IMR-90 (cell line): Measurements from ENCODE around the gene PLOD1. TPM values are rescaled to one million over a fixed set of nuclear protein-coding genes. Genes with fewer than 3 reads are reported as not detected.

ENCODE experiments used
- ATAC-seq: fragments of 200-7000 bp; cut with Tn5 transposase; 2 replicates; pipeline ENCODE4 v1.9.1; 2020; ENCODE audit warnings: low read depth, mild to moderate bottlenecking, moderate library complexity
- BruUV-seq: library from RNA; stranded (reverse); fragments of 400-500 nt; replicated peaks from 2 replicates; lab custom pipeline; 2021; lab: Mats Ljungman, UMichigan
- CTCF ChIA-PET: fragments of 300-600 bp; formaldehyde crosslinking; extraction: SDS; loops from one replicate; lab custom pipeline; 2021; ENCODE audit warnings: antibody characterized with exemption; lab: Yijun Ruan, JAX
- POLR2A ChIA-PET: fragments of 300-600 bp; sonication (Branson Sonifier 250); formaldehyde crosslinking; loops from one replicate; lab custom pipeline; 2022; ENCODE audit warnings: antibody characterized with exemption; ENCODE audit not compliant: unreplicated experiment; lab: Charles Lee
- DNase-seq: peaks from one replicate; pipeline ENCODE4 v3.0.0; 2013
- H2AFZ ChIP-seq: replicated peaks from 2 replicates; pipeline ENCODE3; 2013; ENCODE audit warnings: low read length, mild to moderate bottlenecking; ENCODE audit not compliant: poor library complexity
- H2AK5ac ChIP-seq: 2 replicates; pipeline ENCODE4 v1.6.1; 2013; ENCODE audit warnings: low read depth, low read length, inconsistent platforms
- H2AK9ac ChIP-seq: replicated peaks from 2 replicates; pipeline ENCODE3; 2013; ENCODE audit warnings: mild to moderate bottlenecking, low read depth, low read length, moderate library complexity; ENCODE audit not compliant: poor library complexity
- H2BK120ac ChIP-seq: 2 replicates; pipeline ENCODE4 v1.6.1; 2013; ENCODE audit warnings: low read depth, low read length, inconsistent platforms
- H2BK15ac ChIP-seq: 3 replicates; pipeline ENCODE4 v1.6.1; 2013; ENCODE audit warnings: low read depth, low read length, inconsistent platforms
- H2BK20ac ChIP-seq: 2 replicates; pipeline ENCODE4 v1.6.1; 2013; ENCODE audit warnings: low read depth, mild to moderate bottlenecking, inconsistent platforms, low read length, moderate library complexity
- H2BK5ac ChIP-seq: 2 replicates; pipeline ENCODE4 v1.6.1; 2013; ENCODE audit warnings: mild to moderate bottlenecking, low read depth, low read length, inconsistent platforms; ENCODE audit not compliant: poor library complexity, severe bottlenecking
- H3K14ac ChIP-seq: replicated peaks from 2 replicates; pipeline ENCODE4 v1.6.1; 2013; ENCODE audit warnings: low read depth, low read length, inconsistent platforms
- H3K18ac ChIP-seq: 2 replicates; pipeline ENCODE4 v1.6.1; 2013; ENCODE audit warnings: low read depth, low read length, control low read depth
- H3K23ac ChIP-seq: 2 replicates; pipeline ENCODE4 v1.6.1; 2013; ENCODE audit warnings: low read depth, low read length, inconsistent platforms
- H3K27ac ChIP-seq: 2 replicates; pipeline ENCODE4 v1.5.1; 2013; ENCODE audit warnings: mild to moderate bottlenecking, control low read depth, low read length; ENCODE audit not compliant: insufficient read depth
- H3K27me3 ChIP-seq: 2 replicates; pipeline ENCODE4 v1.6.1; 2013; ENCODE audit warnings: low read length; ENCODE audit not compliant: control insufficient read depth, insufficient read depth
- H3K36me3 ChIP-seq: 2 replicates; pipeline ENCODE4 v1.6.1; 2013; ENCODE audit warnings: low read length, mixed read lengths; ENCODE audit not compliant: control insufficient read depth, insufficient read depth
- H3K4ac ChIP-seq: 2 replicates; pipeline ENCODE4 v1.6.1; 2013; ENCODE audit warnings: low read depth, low read length, inconsistent platforms
- H3K4me1 ChIP-seq: 2 replicates; pipeline ENCODE4 v1.6.1; 2013; ENCODE audit warnings: low read length, mixed read lengths; ENCODE audit not compliant: control insufficient read depth, insufficient read depth
- H3K4me2 ChIP-seq: 2 replicates; pipeline ENCODE4 v1.6.1; 2013; ENCODE audit warnings: low read depth, mild to moderate bottlenecking, control low read depth, low read length, moderate library complexity
- H3K4me3 ChIP-seq: 2 replicates; pipeline ENCODE4 v1.5.1; 2013; ENCODE audit warnings: low read depth, mild to moderate bottlenecking, control low read depth, low read length, moderate library complexity; ENCODE audit not compliant: insufficient read depth
- H3K56ac ChIP-seq: 2 replicates; pipeline ENCODE4 v1.6.1; 2013; ENCODE audit warnings: low read length, inconsistent platforms; ENCODE audit not compliant: insufficient read depth; ENCODE audit errors: extremely low read depth
- H3K79me1 ChIP-seq, 2 experiments: 2 replicates each; pipeline ENCODE4 v1.6.1; 2013; ENCODE audit warnings: low read length in 2 of 2, inconsistent platforms in 1 of 2, low read depth in 1 of 2
- H3K9ac ChIP-seq: 2 replicates; pipeline ENCODE4 v1.6.1; 2013; ENCODE audit warnings: low read depth, low read length, control low read depth
- H3K9me1 ChIP-seq: 2 replicates; pipeline ENCODE4 v1.6.1; 2013; ENCODE audit warnings: low read length, inconsistent platforms; ENCODE audit not compliant: insufficient read depth
- H3K9me3 ChIP-seq: 2 replicates; pipeline ENCODE4 v1.6.1; 2013; ENCODE audit warnings: low read length; ENCODE audit not compliant: control insufficient read depth, insufficient read depth
- H4K20me1 ChIP-seq: 2 replicates; pipeline ENCODE4 v1.6.1; 2013; ENCODE audit warnings: low read length, inconsistent platforms; ENCODE audit not compliant: insufficient read depth
- H4K5ac ChIP-seq: 2 replicates; pipeline ENCODE4 v1.6.1; 2013; ENCODE audit warnings: mild to moderate bottlenecking, low read depth, low read length, control low read depth
- H4K8ac ChIP-seq, 2 experiments: 2 replicates each; pipeline ENCODE4 v1.6.1; 2013; ENCODE audit warnings: low read depth in 2 of 2, low read length in 2 of 2, control low read depth in 1 of 2, inconsistent platforms in 1 of 2
- H4K91ac ChIP-seq: 2 replicates; pipeline ENCODE4 v1.6.1; 2013; ENCODE audit warnings: low read depth, low read length, inconsistent platforms; ENCODE audit not compliant: insufficient read depth
- BHLHE40 ChIP-seq: fragments of 150-350 bp; IDR thresholded peaks from 2 replicates; pipeline ENCODE4 v1.6.1; 2016; ENCODE audit warnings: mild to moderate bottlenecking, low read depth, low read length
- CEBPB ChIP-seq: IDR thresholded peaks from 2 replicates; pipeline ENCODE4 v1.6.1; 2012; ENCODE audit warnings: low read depth, low read length, improper control_type of control experiment
- CHD1 ChIP-seq: IDR thresholded peaks from 2 replicates; pipeline ENCODE4 v1.6.1; 2012; ENCODE audit warnings: low read depth, low read length, improper control_type of control experiment
- FOS ChIP-seq: fragments of 150-350 bp; IDR thresholded peaks from 2 replicates; pipeline ENCODE4 v1.6.1; 2016; ENCODE audit warnings: low read depth, low read length
- MAFK ChIP-seq: IDR thresholded peaks from 2 replicates; pipeline ENCODE4 v1.6.1; 2012; ENCODE audit warnings: low read depth, low read length, improper control_type of control experiment
- MAZ ChIP-seq: IDR thresholded peaks from 2 replicates; pipeline ENCODE4 v1.6.1; 2012; ENCODE audit warnings: low read depth, mild to moderate bottlenecking, low read length, improper control_type of control experiment, moderate library complexity, borderline replicate concordance
- MXI1 ChIP-seq: IDR thresholded peaks from 2 replicates; pipeline ENCODE4 v1.6.1; 2012; ENCODE audit warnings: low read depth, mild to moderate bottlenecking, low read length, moderate library complexity, borderline replicate concordance
- NFE2L2 ChIP-seq: fragments of 150-350 bp; IDR thresholded peaks from 2 replicates; pipeline ENCODE4 v1.6.1; 2016; ENCODE audit warnings: low read depth, mild to moderate bottlenecking, low read length
- POLR2A ChIP-seq: IDR thresholded peaks from 2 replicates; pipeline ENCODE4 v1.6.1; 2012; ENCODE audit warnings: mild to moderate bottlenecking, low read depth, low read length
- RAD21 ChIP-seq: IDR thresholded peaks from 2 replicates; pipeline ENCODE4 v1.6.1; 2012; ENCODE audit warnings: low read length, improper control_type of control experiment
- RCOR1 ChIP-seq: IDR thresholded peaks from 2 replicates; pipeline ENCODE4 v1.6.1; 2012; ENCODE audit warnings: mild to moderate bottlenecking, low read length, improper control_type of control experiment; ENCODE audit not compliant: insufficient replicate concordance
- RFX5 ChIP-seq: IDR thresholded peaks from 2 replicates; pipeline ENCODE4 v1.8.0; 2012; ENCODE audit warnings: low read depth, mild to moderate bottlenecking, low read length, moderate library complexity
- SMC3 ChIP-seq: fragments of 150-350 bp; IDR thresholded peaks from 2 replicates; pipeline ENCODE4 v1.6.1; 2016; ENCODE audit warnings: low read depth, mild to moderate bottlenecking, antibody characterized with exemption, low read length, moderate library complexity
- WGBS, 2 experiments: methylation state at CpG; one replicate each; pipeline versions ENCODE4 v1.1.5 to v1.1.7; 2013; ENCODE audit warnings: missing lambda C conversion rate in 2 of 2; ENCODE audit not compliant: insufficient read length in 1 of 2; ENCODE audit errors: extremely low coverage in 2 of 2; 5-methylcytosine and 5-hydroxymethylcytosine counted together
- dilution Hi-C: fragments of 300-500 bp; cut with HindIII; formaldehyde crosslinking; loops from one replicate; pipeline ENCODE4 v1.14.3; 2018; ENCODE audit warnings: low sequenced_read_pairs; ENCODE audit not compliant: unreplicated experiment
- in situ Hi-C: fragments of 300-500 bp; cut with MboI; formaldehyde crosslinking; loops from 3 replicates; pipeline ENCODE4 v1.14.3; 2019; ENCODE audit warnings: low sequenced_read_pairs, inconsistent platforms, mixed read lengths
- intact Hi-C: fragments of 100-400 bp; cut with micrococcal nuclease; formaldehyde crosslinking; loops from 2 replicates; pipeline ENCODE4 v1.10.0; 2022
- polyA plus RNA-seq, 3 experiments: library from polyadenylated mRNA; depleted of rRNA; stranded (reverse); fragments of >200 nt; gene quantifications; 2 replicates each; pipeline ENCODE4 v1.2.3, GENCODE V29; 2012; ENCODE audit warnings: low replicate concordance in 1 of 3
- total RNA-seq: library from RNA; depleted of rRNA; stranded (reverse); fragments of >200 nt; gene quantifications from 2 replicates; pipeline ENCODE4 v1.2.3, GENCODE V29; 2012
- TF ChIP-seq, protein P1 (sequence below): conservative IDR thresholded peaks from 2 replicates; pipeline ENCODE4 v1.5.1; 2012; ENCODE audit warnings: mild to moderate bottlenecking, low read depth, low read length, improper control_type of control experiment
- TF ChIP-seq, protein P2 (sequence below): fragments of 150-350 bp; IDR thresholded peaks from 2 replicates; pipeline ENCODE4 v1.6.1; 2016; ENCODE audit warnings: low read depth, mild to moderate bottlenecking, low read length, moderate library complexity, borderline replicate concordance
- TF ChIP-seq, protein P3 (sequence below): fragments of 150-350 bp; IDR thresholded peaks from 2 replicates; pipeline ENCODE4 v1.6.1; 2017; ENCODE audit warnings: mild to moderate bottlenecking, antibody characterized with exemption, low read length, low read depth

Gene PLOD1
- total and polyA plus RNA-seq, 2 of the 4 experiments (the other 2 are of a cell fraction) = 283 to 609 TPM

DNA sequence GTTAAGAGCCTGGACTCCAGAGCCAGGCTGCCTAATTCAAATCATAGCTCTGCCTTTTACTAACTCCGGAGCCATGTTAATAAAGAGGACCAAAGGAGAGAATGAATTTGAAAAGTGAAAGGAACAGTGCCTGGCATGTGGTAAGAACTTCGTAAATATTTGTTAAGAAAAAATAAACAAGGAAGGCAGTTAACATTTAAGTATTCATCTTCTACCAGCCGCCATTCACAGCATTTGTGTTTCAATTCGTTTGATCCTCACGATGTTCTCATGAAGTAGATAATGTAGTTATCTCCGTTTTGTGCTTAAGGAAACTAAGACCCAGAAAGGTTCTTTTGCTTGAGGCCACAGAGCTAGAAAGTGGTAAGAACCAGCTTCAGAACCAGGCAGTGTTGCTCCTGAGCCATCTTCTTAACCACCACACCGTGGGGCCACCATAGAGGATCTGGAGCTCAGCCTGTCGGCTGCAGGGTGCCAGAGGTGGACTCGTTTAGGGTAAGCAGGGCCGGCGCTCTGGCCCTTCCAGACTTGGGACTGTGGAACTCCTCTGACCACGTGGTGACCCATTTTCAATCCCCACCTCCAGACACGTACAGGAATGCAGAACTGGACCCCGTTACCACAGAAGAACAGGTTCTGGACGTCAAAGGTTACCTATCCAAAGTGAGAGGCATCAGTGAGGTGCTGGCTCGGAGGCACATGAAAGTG is 57.6 kb downstream of the PLOD1 start:
- Histone ChIP-seq H2AK5ac (no peak overlapping the region), H4K8ac (no peak overlapping the region), H3K4ac (no peak overlapping the region), H4K5ac (no peak overlapping the region), H3K18ac (no peak overlapping the region), H2BK5ac (no peak overlapping the region), H2AFZ (no peak overlapping the region), H3K4me3 (no peak overlapping the region), H3K56ac (no peak overlapping the region), H2AK9ac (no peak overlapping the region), H3K14ac (no peak overlapping the region), H2BK120ac (no peak overlapping the region), H2BK20ac (no peak overlapping the region), H3K79me1 (peaks cover 28 to 39% of the 10 kb centered on the region in 2 experiments), H3K27ac (no peak overlapping the region), H3K4me1 (no peaks in the 10 kb centered on the region), H3K4me2 (no peak overlapping the region), H2BK15ac (no peak overlapping the region), H3K23ac (no peak overlapping the region), H3K9me3 (no peaks in the 10 kb centered on the region), H3K36me3 (peaks cover 55% of the 10 kb centered on the region), H3K9me1 (peaks cover 4% of the 10 kb centered on the region; the same call in 1 of the 2 replicates), H3K9ac (no peak overlapping the region), H4K20me1 (peaks cover 16% of the 10 kb centered on the region), H4K91ac (no peak overlapping the region), H3K27me3 (no peaks in the 10 kb centered on the region)
- dilution Hi-C loops = no loop called here
- CTCF ChIA-PET = no interaction called here
- POLR2A ChIA-PET = no interaction called here
- ATAC-seq (no peak), DNase-seq (no peak)
- TF ChIP-seq FOS (no peak), POLR2A (no peak), BHLHE40 (no peak), NFE2L2 (no peak), MAZ (no peak), MXI1 (no peak), CHD1 (no peak), SMC3 (no peak), CEBPB (no peak), RAD21 (no peak), RFX5 (no peak), MAFK (no peak), RCOR1 (no peak)
- TF ChIP-seq, protein P1, sequence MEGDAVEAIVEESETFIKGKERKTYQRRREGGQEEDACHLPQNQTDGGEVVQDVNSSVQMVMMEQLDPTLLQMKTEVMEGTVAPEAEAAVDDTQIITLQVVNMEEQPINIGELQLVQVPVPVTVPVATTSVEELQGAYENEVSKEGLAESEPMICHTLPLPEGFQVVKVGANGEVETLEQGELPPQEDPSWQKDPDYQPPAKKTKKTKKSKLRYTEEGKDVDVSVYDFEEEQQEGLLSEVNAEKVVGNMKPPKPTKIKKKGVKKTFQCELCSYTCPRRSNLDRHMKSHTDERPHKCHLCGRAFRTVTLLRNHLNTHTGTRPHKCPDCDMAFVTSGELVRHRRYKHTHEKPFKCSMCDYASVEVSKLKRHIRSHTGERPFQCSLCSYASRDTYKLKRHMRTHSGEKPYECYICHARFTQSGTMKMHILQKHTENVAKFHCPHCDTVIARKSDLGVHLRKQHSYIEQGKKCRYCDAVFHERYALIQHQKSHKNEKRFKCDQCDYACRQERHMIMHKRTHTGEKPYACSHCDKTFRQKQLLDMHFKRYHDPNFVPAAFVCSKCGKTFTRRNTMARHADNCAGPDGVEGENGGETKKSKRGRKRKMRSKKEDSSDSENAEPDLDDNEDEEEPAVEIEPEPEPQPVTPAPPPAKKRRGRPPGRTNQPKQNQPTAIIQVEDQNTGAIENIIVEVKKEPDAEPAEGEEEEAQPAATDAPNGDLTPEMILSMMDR = no peak
- TF ChIP-seq, protein P2, sequence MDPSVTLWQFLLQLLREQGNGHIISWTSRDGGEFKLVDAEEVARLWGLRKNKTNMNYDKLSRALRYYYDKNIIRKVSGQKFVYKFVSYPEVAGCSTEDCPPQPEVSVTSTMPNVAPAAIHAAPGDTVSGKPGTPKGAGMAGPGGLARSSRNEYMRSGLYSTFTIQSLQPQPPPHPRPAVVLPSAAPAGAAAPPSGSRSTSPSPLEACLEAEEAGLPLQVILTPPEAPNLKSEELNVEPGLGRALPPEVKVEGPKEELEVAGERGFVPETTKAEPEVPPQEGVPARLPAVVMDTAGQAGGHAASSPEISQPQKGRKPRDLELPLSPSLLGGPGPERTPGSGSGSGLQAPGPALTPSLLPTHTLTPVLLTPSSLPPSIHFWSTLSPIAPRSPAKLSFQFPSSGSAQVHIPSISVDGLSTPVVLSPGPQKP = no peak
- TF ChIP-seq, protein P3, sequence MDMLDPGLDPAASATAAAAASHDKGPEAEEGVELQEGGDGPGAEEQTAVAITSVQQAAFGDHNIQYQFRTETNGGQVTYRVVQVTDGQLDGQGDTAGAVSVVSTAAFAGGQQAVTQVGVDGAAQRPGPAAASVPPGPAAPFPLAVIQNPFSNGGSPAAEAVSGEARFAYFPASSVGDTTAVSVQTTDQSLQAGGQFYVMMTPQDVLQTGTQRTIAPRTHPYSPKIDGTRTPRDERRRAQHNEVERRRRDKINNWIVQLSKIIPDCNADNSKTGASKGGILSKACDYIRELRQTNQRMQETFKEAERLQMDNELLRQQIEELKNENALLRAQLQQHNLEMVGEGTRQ = no peak
- intact Hi-C loops = no loop called here
- 86% methylated on average over 3 of the region's 16 CpGs; no CpG with 5 or more reads in 1 of the 2 experiments for WGBS, 2 experiments
- no TSS peak for BruUV-seq
- in situ Hi-C loops = no loop called here
